ENCODE measurements around the gene ZC3H12A. TPM values are rescaled to one million over a fixed set of nuclear protein-coding genes. Genes with fewer than 3 reads are reported as not detected.

Gene ZC3H12A
- total RNA-seq, 1 donor from 2014 or later = 62.6 TPM

Other genes with a start within 250 kb of the ZC3H12A start
- gene MEAF6, start 40.2 kb downstream of the ZC3H12A start, total RNA-seq = 51.3 and 54.9 TPM in 2 replicates
- gene SNIP1, start 79.7 kb downstream of the ZC3H12A start, total RNA-seq = 29.8 and 30.5 TPM in 2 replicates
- 0.32 TPM in 1 of 2 replicates, not detected in the other for gene DNALI1, start 82.4 kb downstream of the ZC3H12A start, total RNA-seq
- gene GNL2, start 121.4 kb downstream of the ZC3H12A start, total RNA-seq = 70.7 and 71.4 TPM in 2 replicates
- not detected in 2 replicates for gene RSPO1, start 160.3 kb downstream of the ZC3H12A start, total RNA-seq
- 42.8 and 43.2 TPM in 2 replicates for gene CDCA8, start 217.9 kb downstream of the ZC3H12A start, total RNA-seq